ENCODE data around the gene WDPCP.
"Not testable (repeated sequence)": the region's sequence is repeated elsewhere in the genome, so short reads cannot be mapped to it uniquely, and the experiment has no call there.

The WDPCP gene

GRCh38 chr2:63092401-63092800, 495.9 kb downstream of the WDPCP start:
- no peak for DNase-seq

- DNase-seq, result no peak
Observed at GRCh38 chr2:63086687-63087086, 501.6 kb downstream of the WDPCP start.

- DNase-seq, result no peak
Observed at GRCh38 chr2:63081404-63081803, 506.9 kb downstream of the WDPCP start.

- DNase-seq, result no peak
Observed at GRCh38 chr2:63078852-63079606, 509.2 kb downstream of the WDPCP start.

GRCh38 chr2:63074399-63074798, 513.9 kb downstream of the WDPCP start:
- not testable (repeated sequence) for DNase-seq

- DNase-seq, result no peak
Observed at GRCh38 chr2:63073994-63074393, 514.3 kb downstream of the WDPCP start.

GRCh38 chr2:63071664-63072063, 516.6 kb downstream of the WDPCP start:
- no peak for DNase-seq

Data from SIG-M5 (cell line).